Activated naive CD4-positive, alpha-beta T cell treated with anti-CD3 and anti-CD28 coated beads for 36 hours (primary cell): ENCODE results near the gene PC. TPM values are rescaled to one million over a fixed set of nuclear protein-coding genes. Genes with fewer than 3 reads are reported as not detected.
A peak's percentile ranks its signal among the peaks of the same experiment; 100 is the strongest.
"Not testable (repeated sequence)": the region's sequence is repeated elsewhere in the genome, so short reads cannot be mapped to it uniquely, and the experiment has no call there.

ENCODE experiments used
- CTCF ChIA-PET: fragments of 350-600 bp; sonication (Branson Sonifier 250); formaldehyde crosslinking; loops from one replicate; lab custom pipeline; 2021; ENCODE audit warnings: antibody characterized with exemption; lab: Charles Lee
- DNase-seq: peaks from one replicate; pipeline ENCODE4 v3.0.0-alpha.2; 2020
- H3K27ac Mint-ChIP-seq: one replicate; pipeline ENCODE4 v1.8.0; 2021; ENCODE audit warnings: mild to moderate bottlenecking, mixed read lengths
- H3K27me3 Mint-ChIP-seq: one replicate; pipeline ENCODE4 v1.8.0; 2021; ENCODE audit warnings: low read depth, mixed read lengths
- H3K36me3 Mint-ChIP-seq: one replicate; pipeline ENCODE4 v1.8.0; 2021; ENCODE audit warnings: low read depth, mixed read lengths
- H3K4me1 Mint-ChIP-seq: one replicate; pipeline ENCODE4 v1.8.0; 2021; ENCODE audit warnings: low read depth, mixed read lengths
- H3K4me3 Mint-ChIP-seq: one replicate; pipeline ENCODE4 v1.8.0; 2021; ENCODE audit warnings: mild to moderate bottlenecking, moderate library complexity, mixed read lengths
- H3K9me3 Mint-ChIP-seq: one replicate; pipeline ENCODE4 v1.8.0; 2021; ENCODE audit warnings: mixed read lengths
- intact Hi-C: fragments of 100-400 bp; cut with micrococcal nuclease; formaldehyde crosslinking; loops from one replicate; pipeline ENCODE4 v1.15.1; 2023
- total RNA-seq, 2 experiments: library from RNA; stranded (reverse); gene quantifications; one replicate each; pipeline ENCODE4 v1.2.3, GENCODE V29; 2021

PC gene
- total RNA-seq, 2 experiments from 2014 or later = 8.0 to 9.4 TPM

DNA sequence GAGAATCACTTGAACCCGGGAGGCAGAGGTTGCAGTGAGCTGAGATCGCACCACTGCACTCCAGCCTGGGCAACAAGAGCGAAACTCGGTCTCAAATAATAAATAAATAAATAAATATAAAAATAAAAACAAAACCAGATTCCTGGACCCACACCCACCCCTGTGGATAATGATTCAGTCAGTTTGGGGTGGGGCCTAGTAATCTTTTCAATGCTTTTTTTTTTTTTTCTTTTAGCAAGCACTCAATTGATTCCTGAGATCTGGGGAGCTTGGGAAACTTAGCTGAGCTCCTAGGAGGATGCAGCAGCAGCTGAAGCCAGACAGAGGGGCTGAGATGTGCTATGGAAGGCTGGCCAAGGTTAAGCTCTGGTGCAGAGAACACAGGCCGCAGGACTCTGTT lies 4.6 kb upstream of the PC start:
- no peak overlapping the region for H3K27ac Mint-ChIP-seq
- no peaks in the 10 kb centered on the region for H3K9me3 Mint-ChIP-seq
- intact Hi-C loops = no loop called here
- H3K4me1 Mint-ChIP-seq = peaks cover 11% of the 10 kb centered on the region
- DNase-seq = no peak
- H3K36me3 Mint-ChIP-seq = no peaks in the 10 kb centered on the region
- CTCF ChIA-PET = interaction anchor here (0.7 to 0.9 kb wide), 2 partner anchors 13 to 14 kb away, joined by 3 to 6 read pairs; no protein-coding TSS in a partner anchor
- peaks cover 2% of the 10 kb centered on the region for H3K27me3 Mint-ChIP-seq
- H3K4me3 Mint-ChIP-seq = no peak overlapping the region

- peaks cover 13% of the 10 kb centered on the region for H3K4me1 Mint-ChIP-seq
- H3K4me3 Mint-ChIP-seq = no peak overlapping the region
- H3K27me3 Mint-ChIP-seq = peaks cover 2% of the 10 kb centered on the region
- no peak for DNase-seq
- no peaks in the 10 kb centered on the region for H3K9me3 Mint-ChIP-seq
- CTCF ChIA-PET = interaction anchor here (0.7 kb wide), 1 partner anchor 14 kb away, joined by 6 read pairs; no protein-coding TSS in a partner anchor
- no peak overlapping the region for H3K27ac Mint-ChIP-seq
- no peaks in the 10 kb centered on the region for H3K36me3 Mint-ChIP-seq
- intact Hi-C loops = no loop called here
These were observed 4.1 kb upstream of the PC start for GRCh38 chr11:66962247-66962646.

DNA sequence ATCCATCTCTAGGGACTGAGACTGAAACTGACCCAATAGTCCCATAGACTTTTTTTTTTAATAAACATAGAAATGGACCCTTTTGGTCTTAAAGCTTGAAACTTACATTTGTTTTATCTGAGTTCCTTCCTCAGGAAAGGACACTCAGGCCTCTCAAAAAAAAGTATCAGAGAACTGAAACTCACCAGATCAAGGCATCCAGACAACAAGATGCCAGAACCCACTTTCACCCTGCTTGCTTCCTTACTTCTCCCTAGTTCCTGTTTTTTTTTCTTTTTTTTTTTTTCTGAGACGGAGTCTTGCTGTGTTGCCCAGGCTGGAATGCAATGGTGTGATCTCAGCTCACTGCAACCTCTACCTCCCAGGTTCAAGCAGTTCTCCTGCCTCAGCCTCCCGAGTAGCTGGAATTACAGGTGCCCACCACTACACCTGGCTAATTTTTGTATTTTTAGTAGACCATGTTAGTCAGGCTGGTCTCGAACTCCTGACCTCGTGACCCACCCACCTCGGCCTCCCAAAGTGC lies 3.6 kb upstream of the PC start:
- CTCF ChIA-PET, H3K27me3 Mint-ChIP-seq, intact Hi-C loops: not testable (repeated sequence)

DNA sequence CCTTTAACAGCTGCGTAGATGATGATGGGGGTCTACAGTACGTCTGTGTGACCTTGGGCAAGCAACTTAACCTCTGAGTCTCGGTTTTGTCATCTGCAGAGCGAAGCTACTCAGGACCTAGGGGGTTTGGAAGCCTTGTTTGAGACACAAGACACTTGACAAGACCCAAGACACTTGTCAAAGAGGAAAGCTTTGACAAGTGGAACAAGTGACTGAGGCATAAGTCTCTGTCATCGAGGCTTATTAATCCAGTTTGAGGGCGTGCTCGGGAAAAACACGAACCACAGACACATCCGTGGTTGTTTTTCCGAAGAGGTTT lies 732 bp upstream of the PC start:
- Mint-ChIP-seq H3K36me3 (no peaks in the 10 kb centered on the region), H3K9me3 (no peaks in the 10 kb centered on the region), H3K4me1 (peaks cover 16% of the 10 kb centered on the region), H3K27ac (peak overlapping the region; percentile 17), H3K27me3 (no peaks in the 10 kb centered on the region), H3K4me3 (peak overlapping the region; percentile 83)
- DNase-seq = no peak
- intact Hi-C loops = loop anchor here (1.0 to 10.0 kb wide), 8 partner anchors 102 to 479 kb away; partner anchors contain the start of genes ACTN3, DPP3, KDM2A and LRFN4
- CTCF ChIA-PET = interaction anchor here (0.6 to 1.2 kb wide), 5 partner anchors 8 to 1236 kb away, joined by 3 to 4 read pairs (median 3); no protein-coding TSS in a partner anchor

More for the DNA sequence above, 3.6 kb upstream of the PC start:
- not testable (repeated sequence) for H3K36me3 Mint-ChIP-seq, H3K4me3 Mint-ChIP-seq, H3K27ac Mint-ChIP-seq, DNase-seq, H3K9me3 Mint-ChIP-seq
- H3K4me1 Mint-ChIP-seq = peaks cover 16% of the 10 kb centered on the region

DNA sequence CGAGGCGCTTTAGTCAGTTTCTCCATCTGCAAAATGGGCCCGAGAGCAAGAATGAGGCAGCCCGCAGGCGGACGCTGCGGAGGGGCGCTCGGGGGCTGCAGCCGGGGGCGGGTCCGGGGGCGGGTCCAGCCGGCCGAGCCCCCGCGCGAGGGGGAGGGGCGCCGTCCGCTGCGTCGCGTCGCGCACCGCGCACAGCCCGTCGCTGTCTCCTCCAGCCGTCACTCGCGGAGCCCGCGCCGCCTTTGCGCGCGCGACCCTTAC lies 282 bp downstream of the PC start:
- no peaks in the 10 kb centered on the region for H3K9me3 Mint-ChIP-seq
- CTCF ChIA-PET = interaction anchor here (0.7 to 1.1 kb wide), 2 partner anchors 9 to 18 kb away, joined by 3 to 4 read pairs; no protein-coding TSS in a partner anchor
- peak overlapping the region; percentile 83 for H3K4me3 Mint-ChIP-seq
- no peaks in the 10 kb centered on the region for H3K36me3 Mint-ChIP-seq
- H3K4me1 Mint-ChIP-seq = peaks cover 16% of the 10 kb centered on the region
- intact Hi-C loops = loop anchor here (1.0 to 10.0 kb wide), 8 partner anchors 101 to 478 kb away; partner anchors contain the start of genes ACTN3, DPP3, KDM2A and LRFN4
- H3K27me3 Mint-ChIP-seq = no peaks in the 10 kb centered on the region
- DNase-seq = no peak
- H3K27ac Mint-ChIP-seq = no peak overlapping the region

DNA sequence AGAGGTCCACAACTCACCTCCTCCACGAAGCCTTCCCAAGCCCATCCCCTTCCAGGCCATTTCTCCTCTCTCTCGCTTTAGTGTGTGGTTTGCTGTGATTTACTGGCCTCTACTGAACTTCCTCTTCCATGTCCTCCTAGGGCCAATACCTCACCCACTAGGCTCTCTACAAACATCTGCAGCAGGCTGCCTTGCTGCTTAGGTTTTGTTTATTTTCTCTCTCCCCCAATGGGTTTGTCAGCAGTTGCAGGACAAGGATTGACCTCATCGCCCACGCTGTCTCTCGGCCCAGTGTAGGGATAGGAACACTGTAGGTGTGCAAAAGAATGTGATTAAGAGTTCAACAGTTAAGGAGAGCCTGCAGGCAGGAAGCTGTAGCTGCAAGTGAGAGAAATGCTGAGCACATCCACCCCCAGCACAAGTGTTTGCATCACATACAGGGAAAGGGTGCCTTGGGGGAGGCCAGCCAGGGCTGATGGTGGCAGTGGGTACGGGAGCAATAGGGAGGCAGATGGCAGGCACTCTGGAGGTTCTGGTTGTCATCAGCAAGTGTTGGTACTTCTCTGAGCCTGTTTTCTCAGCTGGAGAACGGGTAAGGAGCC lies 1.4 kb downstream of the PC start:
- no peak overlapping the region for H3K27ac Mint-ChIP-seq
- H3K9me3 Mint-ChIP-seq = no peaks in the 10 kb centered on the region
- H3K27me3 Mint-ChIP-seq = no peaks in the 10 kb centered on the region
- CTCF ChIA-PET = interaction anchor here (1.1 kb wide), 1 partner anchor 19 kb away, joined by 4 read pairs; no protein-coding TSS in a partner anchor
- peak overlapping the region; percentile 70 for H3K4me3 Mint-ChIP-seq
- no peaks in the 10 kb centered on the region for H3K36me3 Mint-ChIP-seq
- intact Hi-C loops = loop anchor here (5.0 to 10.0 kb wide), 4 partner anchors 99 to 412 kb away; partner anchors contain the start of genes ACTN3, LRFN4, RBM14 and ZDHHC24
- no peak for DNase-seq
- peaks cover 16% of the 10 kb centered on the region for H3K4me1 Mint-ChIP-seq

DNA sequence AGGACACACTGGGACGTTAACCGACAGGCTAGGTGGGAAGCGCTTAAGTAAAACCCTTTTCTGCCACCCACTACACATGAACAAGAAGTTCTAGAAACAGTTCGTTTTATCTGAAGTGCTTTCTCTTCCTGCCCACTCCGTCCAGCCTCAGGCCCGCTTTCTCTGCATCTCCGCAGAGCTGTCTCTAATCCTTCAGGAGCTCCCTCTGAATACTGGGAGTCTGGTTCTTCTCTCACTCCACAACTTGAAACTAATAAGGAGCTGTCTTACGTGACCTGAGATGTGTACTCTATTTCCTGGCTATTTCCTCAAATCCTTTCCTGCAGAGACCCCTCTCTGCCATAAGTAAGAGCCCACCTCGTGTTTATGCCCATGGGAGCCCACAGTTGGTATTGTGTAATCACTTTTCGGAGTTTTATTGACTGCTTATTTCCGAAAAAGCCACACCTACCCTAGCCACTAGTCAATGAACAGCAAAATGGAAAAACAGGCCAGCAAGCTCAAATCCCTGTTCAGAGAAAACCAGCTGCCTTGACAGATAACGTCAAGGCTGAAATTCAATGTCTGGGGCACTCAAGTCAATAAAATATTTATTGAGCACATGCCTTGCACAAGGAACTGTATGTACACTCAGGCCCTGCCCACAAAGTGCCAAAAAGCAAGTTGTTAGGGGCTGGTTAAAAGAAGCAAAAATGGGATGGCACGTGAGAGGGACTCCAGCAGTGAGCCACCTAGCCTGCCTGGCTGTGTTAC lies 4.9 kb downstream of the PC start:
- peaks cover 1% of the 10 kb centered on the region for H3K36me3 Mint-ChIP-seq
- intact Hi-C loops = loop anchor here (10.0 kb wide), 2 partner anchors 338 to 408 kb away; partner anchors contain the start of genes ACTN3, RBM14 and ZDHHC24
- no peak overlapping the region for H3K27ac Mint-ChIP-seq
- H3K4me3 Mint-ChIP-seq = no peak overlapping the region
- no peaks in the 10 kb centered on the region for H3K27me3 Mint-ChIP-seq
- DNase-seq = no peak
- peaks cover 10% of the 10 kb centered on the region for H3K4me1 Mint-ChIP-seq
- CTCF ChIA-PET = no interaction called here
- H3K9me3 Mint-ChIP-seq = no peaks in the 10 kb centered on the region

DNA sequence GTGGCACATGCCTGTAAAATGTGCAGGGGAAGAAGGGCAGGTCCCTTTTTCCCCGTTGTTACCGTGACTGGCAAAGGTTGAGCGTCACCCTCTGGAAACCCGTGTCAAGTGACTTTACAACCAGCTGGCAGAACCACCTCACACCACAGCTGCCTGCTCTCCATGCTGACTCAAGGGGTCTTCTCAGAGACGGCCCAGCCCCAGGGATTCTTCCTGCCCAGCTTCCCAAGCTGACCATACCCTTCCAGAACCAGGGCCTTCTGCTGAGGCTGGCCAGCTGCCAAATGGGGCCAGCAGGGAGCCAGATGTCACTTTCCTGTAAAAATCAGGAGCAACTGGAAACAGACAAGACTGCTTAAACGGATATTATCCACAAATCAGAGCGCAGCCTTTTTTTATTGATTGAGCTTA lies 6.3 kb downstream of the PC start:
- Mint-ChIP-seq H3K4me3 (no peak overlapping the region), H3K9me3 (no peaks in the 10 kb centered on the region), H3K36me3 (peaks cover 1% of the 10 kb centered on the region), H3K27me3 (no peaks in the 10 kb centered on the region), H3K4me1 (peaks cover 7% of the 10 kb centered on the region), H3K27ac (no peak overlapping the region)
- CTCF ChIA-PET = no interaction called here
- intact Hi-C loops = loop anchor here (10.0 kb wide), 2 partner anchors 337 to 407 kb away; partner anchors contain the start of genes ACTN3, RBM14 and ZDHHC24
- no peak for DNase-seq

DNA sequence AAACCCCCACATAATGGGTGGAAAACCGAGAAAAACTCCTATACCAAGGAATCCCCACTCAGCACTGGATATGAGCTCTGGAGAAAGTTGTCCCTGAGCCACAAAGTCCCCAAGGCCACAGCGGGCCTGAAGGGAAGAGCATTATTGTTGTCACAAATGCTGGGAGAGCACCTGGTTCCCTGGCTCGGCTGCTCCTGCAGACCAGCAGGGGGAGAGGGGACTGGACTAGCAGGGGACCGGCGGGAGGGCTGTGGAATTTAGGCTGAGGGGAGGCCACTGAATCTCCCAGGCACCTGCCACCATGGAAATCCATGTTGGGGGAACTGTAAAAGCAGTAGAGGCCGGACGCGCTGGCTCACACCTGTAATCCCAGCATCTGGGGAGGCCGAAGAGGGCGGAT lies 7.0 kb downstream of the PC start:
- Mint-ChIP-seq H3K36me3 (peaks cover 1% of the 10 kb centered on the region), H3K9me3 (no peaks in the 10 kb centered on the region), H3K4me1 (peaks cover 4% of the 10 kb centered on the region), H3K27me3 (no peaks in the 10 kb centered on the region), H3K4me3 (no peak overlapping the region), H3K27ac (no peak overlapping the region)
- CTCF ChIA-PET = no interaction called here
- DNase-seq = no peak
- intact Hi-C loops = loop anchor here (10.0 kb wide), 2 partner anchors 336 to 406 kb away; partner anchors contain the start of genes ACTN3, RBM14 and ZDHHC24

DNA sequence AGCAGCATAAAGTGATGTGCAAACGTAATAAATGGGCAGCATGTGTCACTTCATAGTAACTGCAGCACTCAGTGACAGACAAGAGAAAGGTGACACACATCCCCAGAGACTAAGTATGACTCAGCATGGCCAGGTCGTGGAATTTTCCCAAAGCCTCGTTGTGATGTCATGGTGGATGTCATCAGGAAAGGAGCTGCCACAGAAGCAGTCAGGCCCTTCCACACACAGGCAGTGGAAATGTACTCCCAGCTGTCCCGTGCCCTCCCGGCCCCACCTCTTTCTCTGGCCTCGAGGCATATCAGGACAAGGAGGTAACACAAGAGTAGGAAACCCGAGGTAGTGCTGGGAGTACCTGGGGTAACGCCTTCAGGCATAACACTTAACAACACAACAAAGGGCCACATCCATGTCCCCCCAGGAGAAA lies 8.1 kb downstream of the PC start:
- H3K36me3 Mint-ChIP-seq = peaks cover 1% of the 10 kb centered on the region
- peaks cover 4% of the 10 kb centered on the region for H3K4me1 Mint-ChIP-seq
- peak; percentile 69 for DNase-seq
- no peaks in the 10 kb centered on the region for H3K27me3 Mint-ChIP-seq
- intact Hi-C loops = loop anchor here (10.0 kb wide), 2 partner anchors 335 to 405 kb away; partner anchors contain the start of genes ACTN3, RBM14 and ZDHHC24
- no peak overlapping the region for H3K27ac Mint-ChIP-seq
- H3K9me3 Mint-ChIP-seq = no peaks in the 10 kb centered on the region
- CTCF ChIA-PET = interaction anchor here (0.8 to 1.1 kb wide), 2 partner anchors 9 to 221 kb away, joined by 3 to 4 read pairs; partner anchors contain the start of gene SPTBN2
- H3K4me3 Mint-ChIP-seq = no peak overlapping the region

DNA sequence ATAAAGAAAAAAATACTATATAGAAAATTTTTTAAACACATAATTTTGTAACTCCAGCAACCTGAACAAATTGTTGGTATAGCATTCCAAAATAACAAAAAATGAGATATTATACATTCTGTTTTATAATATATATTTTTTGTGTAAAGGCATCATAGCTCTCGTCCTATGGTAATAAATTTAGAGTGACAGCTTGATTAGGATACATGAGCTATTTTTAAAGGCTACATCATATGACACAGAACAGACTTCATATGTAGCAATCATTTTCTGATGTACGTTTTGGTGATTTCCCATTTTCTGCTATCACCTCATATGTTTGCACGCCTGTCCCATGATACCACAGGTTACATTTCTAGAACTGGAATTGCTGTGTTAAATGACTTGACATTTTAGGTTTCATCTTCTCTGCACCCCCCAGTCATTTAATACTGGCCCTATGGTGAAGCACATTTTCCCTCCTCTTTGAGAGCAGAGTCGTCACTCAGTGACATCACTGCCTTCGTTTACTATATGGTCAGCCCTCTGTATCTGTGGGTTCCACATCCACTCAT lies 19.5 kb downstream of the PC start:
- no peaks in the 10 kb centered on the region for H3K36me3 Mint-ChIP-seq
- DNase-seq = no peak
- no peaks in the 10 kb centered on the region for H3K27me3 Mint-ChIP-seq
- CTCF ChIA-PET = interaction anchor here (1.0 kb wide), 1 partner anchor 10 kb away, joined by 3 read pairs; no protein-coding TSS in a partner anchor
- H3K4me3 Mint-ChIP-seq = no peak overlapping the region
- H3K4me1 Mint-ChIP-seq = no peaks in the 10 kb centered on the region
- intact Hi-C loops = no loop called here
- no peaks in the 10 kb centered on the region for H3K9me3 Mint-ChIP-seq
- no peak overlapping the region for H3K27ac Mint-ChIP-seq

GRCh38 chr11:66937193-66937733 lies 20.9 kb downstream of the PC start:
- H3K27ac Mint-ChIP-seq = no peak overlapping the region
- no peaks in the 10 kb centered on the region for H3K27me3 Mint-ChIP-seq
- no peaks in the 10 kb centered on the region for H3K4me1 Mint-ChIP-seq
- DNase-seq = no peak
- H3K36me3 Mint-ChIP-seq = no peaks in the 10 kb centered on the region
- CTCF ChIA-PET = no interaction called here
- no peaks in the 10 kb centered on the region for H3K9me3 Mint-ChIP-seq
- H3K4me3 Mint-ChIP-seq = no peak overlapping the region
- intact Hi-C loops = no loop called here
